ENCODE results near the gene AP4M1.
A peak's percentile ranks its signal among the peaks of the same experiment; 100 is the strongest.

The AP4M1 gene

DNA sequence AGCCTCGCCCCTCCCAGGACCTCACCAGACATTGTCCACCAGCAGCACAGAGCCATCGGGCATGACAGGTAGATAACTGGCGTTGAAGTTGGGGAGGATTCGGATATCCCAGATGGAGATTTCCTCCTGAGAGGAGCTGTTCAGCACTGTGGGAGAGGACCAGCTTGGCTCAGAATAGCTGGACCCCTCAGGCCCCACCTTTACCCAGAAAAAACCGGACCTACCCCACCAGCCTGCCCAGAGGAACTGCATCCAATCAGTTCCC lies 55.6 kb downstream of the AP4M1 start:
- Histone ChIP-seq H3K4me3 (ENCODE audit: low read depth, low read length) (peak overlapping the region; percentile 79), H3K27me3 (no peaks in the 10 kb centered on the region), H3K4me1 (peaks cover 20% of the 10 kb centered on the region), H3K9me3 (no peaks in the 10 kb centered on the region), H3K36me3 (peaks cover 26% of the 10 kb centered on the region)
- no peak for DNase-seq
- TF ChIP-seq, protein P1, sequence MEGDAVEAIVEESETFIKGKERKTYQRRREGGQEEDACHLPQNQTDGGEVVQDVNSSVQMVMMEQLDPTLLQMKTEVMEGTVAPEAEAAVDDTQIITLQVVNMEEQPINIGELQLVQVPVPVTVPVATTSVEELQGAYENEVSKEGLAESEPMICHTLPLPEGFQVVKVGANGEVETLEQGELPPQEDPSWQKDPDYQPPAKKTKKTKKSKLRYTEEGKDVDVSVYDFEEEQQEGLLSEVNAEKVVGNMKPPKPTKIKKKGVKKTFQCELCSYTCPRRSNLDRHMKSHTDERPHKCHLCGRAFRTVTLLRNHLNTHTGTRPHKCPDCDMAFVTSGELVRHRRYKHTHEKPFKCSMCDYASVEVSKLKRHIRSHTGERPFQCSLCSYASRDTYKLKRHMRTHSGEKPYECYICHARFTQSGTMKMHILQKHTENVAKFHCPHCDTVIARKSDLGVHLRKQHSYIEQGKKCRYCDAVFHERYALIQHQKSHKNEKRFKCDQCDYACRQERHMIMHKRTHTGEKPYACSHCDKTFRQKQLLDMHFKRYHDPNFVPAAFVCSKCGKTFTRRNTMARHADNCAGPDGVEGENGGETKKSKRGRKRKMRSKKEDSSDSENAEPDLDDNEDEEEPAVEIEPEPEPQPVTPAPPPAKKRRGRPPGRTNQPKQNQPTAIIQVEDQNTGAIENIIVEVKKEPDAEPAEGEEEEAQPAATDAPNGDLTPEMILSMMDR (IDR thresholded peaks at IDR 0.05; ENCODE audit: low read depth, low read length) = no peak

DNA sequence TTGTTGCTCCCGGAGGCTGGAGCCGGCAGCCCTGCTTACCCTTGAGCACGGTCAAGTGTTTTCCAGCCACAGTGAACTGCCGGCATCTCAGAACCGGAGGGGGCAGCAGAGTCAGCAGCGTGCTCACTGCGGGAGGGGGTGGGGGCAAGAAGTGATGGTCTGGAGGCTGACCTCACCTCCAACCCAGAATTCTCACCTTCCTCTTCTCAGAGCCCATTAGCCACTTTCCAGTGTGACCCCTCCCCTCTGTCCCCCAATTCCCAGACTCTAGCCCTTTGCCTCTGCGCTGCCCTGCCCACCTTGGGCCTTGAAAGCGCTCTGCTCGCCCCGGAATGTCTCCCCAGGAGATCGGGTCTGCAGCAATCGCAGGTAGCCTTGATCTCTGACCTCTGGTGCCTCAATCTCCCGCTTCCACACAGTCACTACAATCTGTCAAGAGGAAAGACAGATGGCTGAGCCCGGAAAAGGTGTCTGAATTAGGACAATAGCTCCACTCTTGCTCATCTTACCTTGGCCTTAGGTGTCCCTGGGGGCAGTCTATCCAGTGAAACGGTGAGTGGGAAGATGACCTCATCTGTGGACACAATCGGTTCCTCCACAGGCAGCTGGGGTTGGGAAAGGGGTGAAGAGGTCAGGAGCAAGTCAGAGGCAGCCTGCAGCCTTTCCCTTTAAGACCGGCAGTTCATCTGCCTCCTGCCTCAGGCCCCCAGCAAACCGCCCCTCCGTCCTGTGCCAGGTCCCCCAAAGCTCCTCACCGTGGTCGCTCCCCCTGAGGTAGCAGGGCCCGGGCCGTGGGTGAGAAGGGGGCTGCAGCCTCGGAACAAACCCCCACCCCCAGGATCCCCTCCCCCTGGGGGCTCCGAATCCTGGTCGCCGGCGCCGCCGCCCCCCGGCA lies 56.1 kb downstream of the AP4M1 start:
- TF ChIP-seq, protein P1 (IDR thresholded peaks at IDR 0.05; ENCODE audit: low read depth, low read length) = peak; percentile 28; the same call in 1 of the 2 replicates

More for the DNA sequence above, 56.1 kb downstream of the AP4M1 start:
- Histone ChIP-seq H3K27me3 (no peaks in the 10 kb centered on the region), H3K36me3 (peaks cover 26% of the 10 kb centered on the region), H3K4me1 (peaks cover 18% of the 10 kb centered on the region), H3K4me3 (ENCODE audit: low read depth, low read length) (peak overlapping the region; percentile 79), H3K9me3 (no peaks in the 10 kb centered on the region)
- peak; percentile 52 for DNase-seq

Measured in BE2C (cell line).